OCI-LY1 (cell line): ENCODE measurements around the gene C17orf50.

ENCODE experiments used
- H2AFZ ChIP-seq: fragments of 200-600 bp; sonication (generic), shearing (Covaris generic); 2 replicates; pipeline ENCODE4 v1.6.0; 2014; ENCODE audit warnings: antibody characterized with exemption, mild to moderate bottlenecking, low read length
- H3F3A ChIP-seq: fragments of 200-600 bp; sonication (generic), shearing (Covaris generic); 2 replicates; pipeline ENCODE4 v1.6.0; 2014; ENCODE audit warnings: mild to moderate bottlenecking, antibody characterized with exemption, low read length, moderate library complexity; ENCODE audit not compliant: insufficient read depth
- H3K27ac ChIP-seq: fragments of 200-600 bp; sonication (generic); 2 replicates; pipeline ENCODE4 v1.5.1; 2014; ENCODE audit warnings: low read length, mixed run types, mild to moderate bottlenecking, low read depth; ENCODE audit not compliant: poor library complexity, severe bottlenecking
- H3K27me3 ChIP-seq: fragments of 200-600 bp; sonication (generic); 2 replicates; pipeline ENCODE4 v1.6.0; 2014; ENCODE audit warnings: antibody characterized with exemption, mild to moderate bottlenecking, low read length, moderate library complexity; ENCODE audit not compliant: insufficient read depth
- H3K36me3 ChIP-seq: fragments of 200-600 bp; sonication (generic); 2 replicates; pipeline ENCODE4 v1.6.1; 2014; ENCODE audit warnings: mild to moderate bottlenecking, antibody characterized with exemption, low read length, moderate library complexity, mixed read lengths; ENCODE audit not compliant: insufficient read depth
- H3K4me1 ChIP-seq: fragments of 200-600 bp; sonication (generic); 2 replicates; pipeline ENCODE4 v1.5.1; 2014; ENCODE audit warnings: mild to moderate bottlenecking, low read length, moderate library complexity; ENCODE audit not compliant: insufficient read depth, severe bottlenecking
- H3K4me2 ChIP-seq: fragments of 200-600 bp; sonication (generic), shearing (Covaris generic); 2 replicates; pipeline ENCODE4 v1.6.1; 2014; ENCODE audit warnings: low read length
- H3K4me3 ChIP-seq: fragments of 200-600 bp; sonication (generic); 2 replicates; pipeline ENCODE4 v1.5.1; 2014; ENCODE audit warnings: low read length, low read depth, mild to moderate bottlenecking, mixed read lengths; ENCODE audit not compliant: poor library complexity, severe bottlenecking
- H3K79me2 ChIP-seq: fragments of 200-600 bp; shearing (Covaris generic); 2 replicates; pipeline ENCODE4 v1.6.1; 2016; ENCODE audit warnings: mixed run types, low read length, mixed read lengths; ENCODE audit not compliant: insufficient read depth
- H3K9ac ChIP-seq: fragments of 200-600 bp; sonication (generic), shearing (Covaris generic); 2 replicates; pipeline ENCODE4 v1.6.1; 2014; ENCODE audit warnings: mild to moderate bottlenecking, low read length, mixed read lengths
- H3K9me2 ChIP-seq: fragments of 200-600 bp; sonication (generic), shearing (Covaris generic); 2 replicates; pipeline ENCODE4 v1.6.1; 2014; ENCODE audit warnings: low read depth, mild to moderate bottlenecking, low read length, mixed read lengths
- H3K9me3 ChIP-seq: fragments of 200-600 bp; shearing (Covaris generic); 2 replicates; pipeline ENCODE4 v1.6.1; 2014; ENCODE audit warnings: low read length, mixed read lengths
- H4K20me1 ChIP-seq: fragments of 200-600 bp; sonication (generic), shearing (Covaris generic); 2 replicates; pipeline ENCODE4 v1.6.0; 2016; ENCODE audit warnings: mild to moderate bottlenecking, low read length; ENCODE audit not compliant: insufficient read depth
- EZH2 ChIP-seq: fragments of 200-600 bp; sonication (generic), shearing (Covaris generic); IDR thresholded peaks from 2 replicates; pipeline ENCODE4 v1.8.0; 2017; ENCODE audit warnings: borderline replicate concordance, mixed run types, mild to moderate bottlenecking, antibody characterized with exemption, low read length, moderate library complexity, mixed read lengths
- TF ChIP-seq, protein P1 (sequence below): fragments of 200-600 bp; sonication (generic), shearing (Covaris generic); IDR thresholded peaks from 2 replicates; pipeline ENCODE4 v1.5.1; 2017; ENCODE audit warnings: mild to moderate bottlenecking, antibody characterized with exemption, low read length, moderate library complexity, mixed read lengths

C17orf50 gene

DNA sequence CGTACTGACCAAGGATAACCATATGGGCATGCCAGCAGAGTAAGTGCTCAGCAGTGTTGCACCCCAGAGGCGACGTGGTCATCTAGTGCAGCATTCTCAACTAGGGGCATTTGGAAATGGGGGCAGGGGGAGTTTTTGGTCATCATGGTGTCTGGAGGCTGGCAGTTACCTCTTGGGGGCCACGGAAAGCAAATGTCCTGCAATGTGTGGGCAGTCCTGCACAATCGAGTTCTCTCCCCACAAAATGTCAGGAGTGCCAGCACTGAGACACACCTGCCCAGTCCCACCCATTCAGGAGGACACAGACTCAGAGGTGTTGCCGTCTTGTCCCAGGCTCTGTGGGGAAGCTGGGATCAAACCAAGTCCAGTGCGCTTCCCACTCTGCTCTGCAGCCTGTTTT, 26.3 kb upstream of the C17orf50 start:
- Histone ChIP-seq H3K9me3 (no peaks in the 10 kb centered on the region), H3K4me1 (no peaks in the 10 kb centered on the region), H3F3A (no peaks in the 10 kb centered on the region), H3K36me3 (no peaks in the 10 kb centered on the region), H3K4me2 (no peak overlapping the region), H3K9me2 (no peaks in the 10 kb centered on the region), H3K27me3 (no peaks in the 10 kb centered on the region; the same call in none of the 2 replicates), H3K27ac (no peak overlapping the region), H2AFZ (no peak overlapping the region), H3K9ac (no peak overlapping the region), H3K4me3 (no peak overlapping the region), H3K79me2 (no peaks in the 10 kb centered on the region), H4K20me1 (no peaks in the 10 kb centered on the region)
- TF ChIP-seq EZH2: no peak
- TF ChIP-seq, protein P1, sequence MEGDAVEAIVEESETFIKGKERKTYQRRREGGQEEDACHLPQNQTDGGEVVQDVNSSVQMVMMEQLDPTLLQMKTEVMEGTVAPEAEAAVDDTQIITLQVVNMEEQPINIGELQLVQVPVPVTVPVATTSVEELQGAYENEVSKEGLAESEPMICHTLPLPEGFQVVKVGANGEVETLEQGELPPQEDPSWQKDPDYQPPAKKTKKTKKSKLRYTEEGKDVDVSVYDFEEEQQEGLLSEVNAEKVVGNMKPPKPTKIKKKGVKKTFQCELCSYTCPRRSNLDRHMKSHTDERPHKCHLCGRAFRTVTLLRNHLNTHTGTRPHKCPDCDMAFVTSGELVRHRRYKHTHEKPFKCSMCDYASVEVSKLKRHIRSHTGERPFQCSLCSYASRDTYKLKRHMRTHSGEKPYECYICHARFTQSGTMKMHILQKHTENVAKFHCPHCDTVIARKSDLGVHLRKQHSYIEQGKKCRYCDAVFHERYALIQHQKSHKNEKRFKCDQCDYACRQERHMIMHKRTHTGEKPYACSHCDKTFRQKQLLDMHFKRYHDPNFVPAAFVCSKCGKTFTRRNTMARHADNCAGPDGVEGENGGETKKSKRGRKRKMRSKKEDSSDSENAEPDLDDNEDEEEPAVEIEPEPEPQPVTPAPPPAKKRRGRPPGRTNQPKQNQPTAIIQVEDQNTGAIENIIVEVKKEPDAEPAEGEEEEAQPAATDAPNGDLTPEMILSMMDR: no peak

DNA sequence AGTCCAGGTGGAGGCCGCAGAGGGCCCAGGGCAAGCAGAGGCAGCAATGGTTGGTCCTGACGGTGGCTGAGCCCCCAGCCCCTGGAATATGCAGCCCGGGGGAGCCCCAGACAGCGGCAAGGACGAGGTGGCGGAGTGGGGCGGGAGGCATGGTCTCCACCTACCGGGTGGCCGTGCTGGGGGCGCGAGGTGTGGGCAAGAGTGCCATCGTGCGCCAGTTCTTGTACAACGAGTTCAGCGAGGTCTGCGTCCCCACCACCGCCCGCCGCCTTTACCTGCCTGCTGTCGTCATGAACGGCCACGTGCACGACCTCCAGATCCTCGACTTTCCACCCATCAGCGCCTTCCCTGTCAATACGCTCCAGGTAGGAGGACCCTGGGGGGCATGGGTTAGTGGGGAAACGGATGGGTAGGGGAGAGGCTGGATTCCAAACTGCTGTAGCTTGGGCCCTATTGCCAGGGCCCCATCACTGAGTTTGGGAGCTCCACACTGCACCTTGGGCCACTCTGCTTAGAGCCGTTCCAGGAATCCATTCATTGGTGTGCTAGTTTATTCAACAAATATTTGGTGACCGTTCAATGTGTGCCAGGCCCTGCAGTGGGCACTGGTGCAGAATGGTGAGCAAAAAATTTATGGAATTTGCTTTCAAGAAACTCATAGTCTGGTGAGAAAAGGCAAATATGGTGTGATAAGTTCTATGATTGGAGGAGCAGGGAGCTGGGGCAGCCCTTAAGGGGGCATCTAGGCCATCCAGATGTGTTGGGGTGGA, 25.5 kb upstream of the C17orf50 start:
- Histone ChIP-seq H4K20me1 (no peaks in the 10 kb centered on the region), H3K27ac (no peak overlapping the region), H3K9ac (no peak overlapping the region), H3K4me3 (no peak overlapping the region), H3K4me2 (no peak overlapping the region), H3F3A (no peaks in the 10 kb centered on the region), H3K9me3 (no peaks in the 10 kb centered on the region), H3K4me1 (no peaks in the 10 kb centered on the region), H3K27me3 (no peaks in the 10 kb centered on the region; the same call in none of the 2 replicates), H3K9me2 (no peaks in the 10 kb centered on the region), H3K36me3 (no peaks in the 10 kb centered on the region), H3K79me2 (no peaks in the 10 kb centered on the region), H2AFZ (no peak overlapping the region)
- TF ChIP-seq EZH2: no peak
- TF ChIP-seq, protein P1: no peak

DNA sequence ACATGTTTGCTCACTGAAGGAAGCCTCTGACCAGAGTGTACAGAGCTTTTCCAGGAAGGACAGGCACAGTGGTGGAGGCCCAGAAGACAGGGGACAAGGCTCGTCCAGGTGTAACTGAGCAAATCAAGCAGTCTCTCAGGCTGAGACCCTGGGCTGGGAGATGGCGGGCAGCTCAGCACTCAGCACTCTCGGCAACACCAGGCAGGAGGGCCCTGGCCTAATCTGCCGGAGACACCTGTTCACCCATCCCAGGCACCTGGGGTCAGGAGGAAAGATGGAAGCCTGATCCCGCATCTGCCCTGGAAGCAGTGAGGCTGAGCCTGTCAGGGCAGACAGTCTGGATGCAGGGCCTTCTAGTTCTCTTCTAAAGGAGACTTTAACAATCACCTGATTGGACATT, 24.5 kb upstream of the C17orf50 start:
- Histone ChIP-seq H4K20me1 (no peaks in the 10 kb centered on the region), H3F3A (no peaks in the 10 kb centered on the region), H3K27ac (no peak overlapping the region), H3K4me1 (no peaks in the 10 kb centered on the region), H3K9ac (no peak overlapping the region), H3K79me2 (no peaks in the 10 kb centered on the region), H3K4me2 (no peak overlapping the region), H3K9me3 (no peaks in the 10 kb centered on the region), H3K36me3 (no peaks in the 10 kb centered on the region), H2AFZ (no peak overlapping the region), H3K27me3 (no peaks in the 10 kb centered on the region; the same call in none of the 2 replicates), H3K9me2 (no peaks in the 10 kb centered on the region), H3K4me3 (no peak overlapping the region)
- TF ChIP-seq, protein P1: no peak
- no peak for TF ChIP-seq EZH2
